Adrenal gland (tissue), 5 donors: Measurements from ENCODE around the gene TAPBPL.

Source experiments
- CTCF ChIP-seq, 6 experiments: fragments of 450-650 bp in 4 of 6; fragments of 200-600 bp in 2 of 6; sonication (generic) in 1 of 6; IDR thresholded peaks; 1 replicate in 5 of 6; 2 replicates in 1 of 6; pipeline versions ENCODE4 v1.5.1 to v1.8.0; 2016 to 2021; ENCODE audit warnings: antibody characterized with exemption in 6 of 6, mild to moderate bottlenecking in 2 of 6, moderate library complexity in 1 of 6
- POLR2A ChIP-seq, 2 donors: fragments of 450-650 bp; IDR thresholded peaks; one replicate each; pipeline ENCODE4 v1.6.1; 2017; ENCODE audit warnings: antibody characterized with exemption in 2 of 2, mild to moderate bottlenecking in 2 of 2, moderate library complexity in 1 of 2
- donor health status: DM: no; HTN: no; CAD: no.

DNA sequence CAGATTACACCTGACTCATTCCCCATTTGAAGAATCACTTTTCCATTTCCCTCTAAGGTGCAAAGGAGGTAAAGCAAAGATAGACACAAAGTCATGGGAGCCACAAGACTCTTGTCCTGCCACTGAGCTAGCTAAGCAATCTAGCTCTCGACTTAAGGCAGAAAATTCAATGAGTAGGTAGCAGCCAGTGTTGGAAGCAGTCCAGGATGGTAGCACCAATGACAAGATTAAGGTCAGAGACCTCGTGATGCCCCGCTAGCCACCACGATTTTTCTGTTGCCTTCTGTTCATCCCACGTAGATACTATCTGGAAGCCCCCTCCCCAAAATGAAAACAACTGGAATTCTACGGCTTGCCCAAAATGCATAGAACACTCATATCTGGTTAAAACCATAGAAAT is 17.2 kb downstream of the TAPBPL start:
- no peak for TF ChIP-seq POLR2A (IDR thresholded peaks at IDR 0.05)
- no peak for TF ChIP-seq CTCF (IDR thresholded peaks at IDR 0.05)
